ENCODE measurements around the gene ERBB4.

DNA sequence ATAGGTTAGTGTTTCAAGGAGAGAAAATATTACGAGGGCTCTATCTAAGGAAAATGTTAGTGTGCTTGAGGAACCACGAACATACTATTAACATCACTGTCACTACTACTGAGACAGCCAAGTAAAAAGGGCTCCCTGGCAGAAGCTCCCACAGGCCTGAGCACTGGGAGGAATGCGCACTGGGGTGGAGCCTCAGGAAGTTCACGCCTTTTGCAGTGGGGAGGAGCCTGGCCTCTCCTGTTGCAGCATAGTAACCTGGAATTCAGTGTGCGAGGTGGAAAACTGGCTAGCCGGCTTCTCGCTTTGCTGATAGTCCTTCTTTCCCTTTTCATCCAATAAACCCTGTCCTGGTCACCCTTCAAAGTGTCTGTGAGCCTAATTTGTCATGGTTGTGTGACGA, 250.3 kb downstream of the ERBB4 start:
- TF ChIP-seq CTCF (IDR thresholded peaks at IDR 0.05; ENCODE audit: low read depth, low read length, poor library complexity, severe bottlenecking): no peak
- TF ChIP-seq EZH2phosphoT487 (IDR thresholded peaks at IDR 0.05; ENCODE audit: borderline replicate concordance, low read length): no peak

All from DOHH2 (cell line).